22Rv1 (cell line): ENCODE measurements around the gene ARL4C.

Experiments
- H3K27ac ChIP-seq: fragments of 450-650 bp; 2 replicates; pipeline ENCODE4 v1.5.1; 2017
- ZFX ChIP-seq: fragments of 450-650 bp; IDR thresholded peaks from 2 replicates; pipeline ENCODE4 v1.6.1; 2017; ENCODE audit warnings: antibody characterized with exemption, borderline replicate concordance
- TF ChIP-seq, protein P1 (sequence below): fragments of 450-650 bp; IDR thresholded peaks from 2 replicates; pipeline ENCODE4 v1.5.1; 2017; ENCODE audit warnings: mild to moderate bottlenecking

Gene ARL4C

DNA sequence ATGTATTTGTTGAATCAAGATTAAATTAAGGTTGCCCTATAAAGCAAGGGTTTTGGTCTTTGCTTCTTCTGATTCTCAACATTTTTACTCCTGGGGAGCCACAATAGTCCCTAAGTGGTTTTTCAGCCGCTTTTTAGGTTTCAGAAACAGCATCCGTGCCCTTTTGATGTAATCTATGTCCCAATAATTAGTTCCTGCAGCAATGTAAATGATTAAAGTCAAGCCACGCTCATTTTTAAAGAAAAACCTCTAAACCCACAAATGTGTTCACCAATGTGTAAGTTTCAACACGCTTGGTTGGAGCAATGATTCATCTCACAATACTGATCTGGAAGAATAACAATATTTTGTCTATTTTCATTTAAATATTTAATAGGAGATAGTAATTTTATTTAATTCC, 5.6 kb downstream of the ARL4C start:
- H3K27ac ChIP-seq = no peak overlapping the region
- TF ChIP-seq ZFX = no peak
- TF ChIP-seq, protein P1, sequence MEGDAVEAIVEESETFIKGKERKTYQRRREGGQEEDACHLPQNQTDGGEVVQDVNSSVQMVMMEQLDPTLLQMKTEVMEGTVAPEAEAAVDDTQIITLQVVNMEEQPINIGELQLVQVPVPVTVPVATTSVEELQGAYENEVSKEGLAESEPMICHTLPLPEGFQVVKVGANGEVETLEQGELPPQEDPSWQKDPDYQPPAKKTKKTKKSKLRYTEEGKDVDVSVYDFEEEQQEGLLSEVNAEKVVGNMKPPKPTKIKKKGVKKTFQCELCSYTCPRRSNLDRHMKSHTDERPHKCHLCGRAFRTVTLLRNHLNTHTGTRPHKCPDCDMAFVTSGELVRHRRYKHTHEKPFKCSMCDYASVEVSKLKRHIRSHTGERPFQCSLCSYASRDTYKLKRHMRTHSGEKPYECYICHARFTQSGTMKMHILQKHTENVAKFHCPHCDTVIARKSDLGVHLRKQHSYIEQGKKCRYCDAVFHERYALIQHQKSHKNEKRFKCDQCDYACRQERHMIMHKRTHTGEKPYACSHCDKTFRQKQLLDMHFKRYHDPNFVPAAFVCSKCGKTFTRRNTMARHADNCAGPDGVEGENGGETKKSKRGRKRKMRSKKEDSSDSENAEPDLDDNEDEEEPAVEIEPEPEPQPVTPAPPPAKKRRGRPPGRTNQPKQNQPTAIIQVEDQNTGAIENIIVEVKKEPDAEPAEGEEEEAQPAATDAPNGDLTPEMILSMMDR = no peak

DNA sequence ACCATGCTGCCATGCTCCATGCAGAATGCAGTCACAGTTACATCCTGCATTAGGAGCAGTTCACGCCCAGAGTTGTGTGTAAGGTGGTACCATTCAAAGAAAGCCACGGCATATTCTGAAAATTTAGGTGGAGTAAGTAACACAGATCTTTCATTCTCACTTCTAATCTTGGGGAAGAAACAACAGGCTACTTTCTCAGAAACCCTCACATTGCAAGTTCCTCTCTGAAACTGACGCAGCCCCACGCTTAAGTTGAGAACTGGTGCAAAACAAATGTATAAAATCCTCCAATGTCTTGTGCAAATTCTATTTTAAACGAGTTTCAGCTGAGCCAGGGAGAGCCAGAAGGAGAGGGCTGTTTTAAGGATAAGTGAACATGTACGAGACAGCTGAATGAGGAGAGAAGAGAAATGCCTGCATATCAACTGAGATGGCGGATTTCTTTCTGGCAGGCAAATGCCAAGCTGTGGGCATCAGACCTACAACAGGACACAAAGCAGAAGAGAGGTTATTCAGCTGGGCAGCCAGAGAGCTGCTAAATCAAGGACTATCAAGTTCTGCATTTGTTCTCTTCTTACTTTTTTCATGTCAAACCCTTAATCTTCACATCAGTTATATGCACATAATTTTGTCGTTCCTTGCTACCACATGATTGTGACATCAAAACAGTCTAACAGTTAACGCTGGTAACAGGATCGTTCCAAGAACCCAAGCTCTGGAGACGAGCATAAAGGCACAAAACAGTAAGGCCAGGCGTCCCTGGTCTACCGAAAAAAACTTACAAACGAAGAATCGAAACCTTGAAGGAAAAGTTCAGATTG, 6.4 kb downstream of the ARL4C start:
- TF ChIP-seq ZFX = no peak
- TF ChIP-seq, protein P1 = no peak
- H3K27ac ChIP-seq = no peak overlapping the region

DNA sequence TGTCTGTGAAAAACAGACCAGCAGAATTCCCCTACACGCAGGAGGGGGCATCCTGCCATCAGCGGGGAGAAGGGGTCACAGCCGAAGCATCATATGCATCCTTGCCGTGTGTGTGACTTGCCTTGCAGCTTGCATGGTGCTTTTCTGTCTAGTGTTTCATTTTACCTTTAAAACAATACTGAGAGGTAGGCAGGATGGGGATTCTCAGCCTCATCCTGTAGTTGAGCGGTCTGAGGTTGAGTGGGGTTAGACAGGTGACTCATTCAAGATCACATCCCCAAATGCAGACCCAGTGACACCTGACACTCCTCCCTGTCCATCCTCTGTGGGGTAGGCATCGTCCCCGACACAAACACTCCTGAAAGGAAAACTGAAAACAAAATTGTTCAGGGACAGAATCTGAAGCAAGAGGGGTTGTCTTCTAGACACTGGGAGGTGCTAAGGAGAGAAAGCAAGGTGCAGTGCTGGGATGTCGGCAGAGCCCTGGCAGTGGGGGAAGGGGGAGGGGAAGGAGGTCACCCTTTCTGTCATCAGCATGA, 7.9 kb downstream of the ARL4C start:
- no peak overlapping the region for H3K27ac ChIP-seq

DNA sequence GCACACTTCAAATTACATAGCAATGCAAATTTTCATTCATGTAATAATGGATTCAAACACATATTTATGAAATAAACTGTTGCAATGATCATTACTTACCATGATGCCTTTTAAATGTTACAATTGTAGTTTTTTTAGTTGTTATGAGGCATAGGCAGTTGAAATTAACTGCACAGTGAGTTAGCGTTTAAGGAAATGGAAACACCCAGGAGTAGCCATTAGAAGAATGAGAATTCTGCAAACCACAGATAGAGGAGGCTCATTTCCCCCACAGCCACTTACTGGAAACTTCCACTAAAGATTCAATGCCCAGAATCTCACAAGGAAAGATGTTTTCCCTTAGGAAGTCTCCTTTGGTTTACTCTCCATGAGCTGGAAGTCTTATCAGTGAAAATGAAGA, 8.4 kb downstream of the ARL4C start:
- no peak for TF ChIP-seq ZFX
- TF ChIP-seq, protein P1 = no peak
- H3K27ac ChIP-seq = no peak overlapping the region

More for the DNA sequence above, 7.9 kb downstream of the ARL4C start:
- TF ChIP-seq, protein P1 = no peak
- TF ChIP-seq ZFX = no peak

DNA sequence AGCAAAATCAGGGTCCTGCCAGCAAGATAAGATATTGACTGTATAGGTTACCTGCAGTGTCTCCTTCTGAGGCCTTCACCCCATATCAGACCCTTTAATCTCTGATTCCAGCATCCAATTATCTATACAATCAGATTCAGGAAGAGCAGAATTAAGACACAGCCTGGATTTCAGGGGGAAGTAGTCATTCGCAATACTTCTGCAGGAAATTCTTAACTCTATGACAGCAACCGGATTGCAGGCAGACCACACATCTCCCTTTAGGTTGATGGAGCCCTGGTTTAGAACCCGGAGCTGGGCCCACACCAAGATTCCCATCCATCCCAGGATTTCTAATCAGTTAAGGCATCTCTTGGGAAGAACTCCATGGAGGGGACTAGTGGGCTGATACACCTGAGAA, 9.5 kb downstream of the ARL4C start:
- no peak for TF ChIP-seq ZFX
- TF ChIP-seq, protein P1 = no peak
- no peak overlapping the region for H3K27ac ChIP-seq

DNA sequence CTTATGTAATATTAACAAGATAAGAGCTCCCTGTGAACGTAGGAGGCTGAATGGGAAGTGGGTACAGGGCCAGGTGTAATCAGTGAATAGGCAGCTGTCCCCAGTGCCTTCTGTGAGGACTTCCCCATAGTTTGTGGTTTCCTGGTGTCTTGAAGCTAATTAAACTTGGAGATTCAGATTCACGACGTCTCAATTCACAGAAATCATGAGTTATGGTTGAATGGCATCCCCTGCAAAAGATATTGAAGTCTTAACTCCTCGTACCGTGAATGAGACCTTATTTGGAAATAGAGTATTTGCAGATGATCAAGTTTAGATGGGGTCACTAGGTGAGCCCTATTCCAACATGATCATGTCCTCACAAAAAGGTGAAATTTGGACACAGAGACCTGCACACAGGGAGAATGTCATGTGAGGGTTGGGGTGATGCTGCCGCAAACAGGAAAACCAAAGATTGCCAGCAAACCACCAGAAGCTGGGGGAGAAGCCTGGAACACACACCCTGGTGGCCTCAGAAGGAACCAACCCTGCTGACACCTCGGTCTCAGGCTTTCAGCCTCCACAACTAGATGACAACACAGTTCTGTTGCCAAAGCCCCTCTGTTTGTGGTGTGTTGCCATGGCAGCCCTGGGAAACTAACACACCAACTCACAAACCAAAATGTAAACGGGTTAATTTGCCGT, 13.2 kb downstream of the ARL4C start:
- TF ChIP-seq, protein P1 = no peak
- TF ChIP-seq ZFX = no peak
- no peak overlapping the region for H3K27ac ChIP-seq

DNA sequence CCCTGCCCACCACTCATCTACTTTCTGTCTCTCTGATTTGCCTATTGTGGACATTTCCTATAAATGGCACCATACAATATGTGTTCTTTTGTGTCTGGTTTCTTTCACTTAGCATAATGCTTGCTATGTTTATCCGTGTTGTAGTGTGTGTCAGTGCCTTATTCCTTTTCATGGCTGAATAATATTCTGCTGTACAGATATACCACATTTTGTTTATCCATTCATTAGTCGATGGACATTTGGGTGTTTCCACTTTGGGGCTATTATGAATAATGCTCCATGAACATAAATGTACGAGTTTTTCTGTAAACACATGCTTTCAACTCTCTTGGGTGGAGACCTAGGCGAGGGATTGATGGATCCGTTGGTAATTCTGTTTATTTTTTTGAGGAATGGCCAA, 15.6 kb downstream of the ARL4C start:
- TF ChIP-seq, protein P1 = no peak
- TF ChIP-seq ZFX = no peak
- no peak overlapping the region for H3K27ac ChIP-seq
